Cardiac fibroblast (primary cell): ENCODE data around the gene PNKD.
A peak's percentile ranks its signal among the peaks of the same experiment; 100 is the strongest.

Experiments
- DNase-seq, 2 donors: peaks; one replicate each; pipeline versions ENCODE4 v3.0.0 to v3.0.0-alpha.2; 2010; ENCODE audit warnings: low read depth in 2 of 2
- H3K4me3 ChIP-seq, 2 donors: replicated peaks in 1 of 2; 1 replicate in 1 of 2; 2 replicates in 1 of 2; pipeline ENCODE4 v1.5.1; 2011; ENCODE audit warnings: low read depth in 2 of 2, low read length in 2 of 2, mild to moderate bottlenecking in 2 of 2, moderate library complexity in 1 of 2
- CTCF ChIP-seq: IDR thresholded peaks from one replicate; pipeline ENCODE4 v1.5.1; 2011; ENCODE audit warnings: low read depth, mild to moderate bottlenecking, low read length, inconsistent platforms

Gene PNKD

GRCh38 chr2:218229239-218229638 is 41.1 kb upstream of the PNKD start:
- no peak overlapping the region for H3K4me3 ChIP-seq
- TF ChIP-seq CTCF: no peak
- peak; percentile 86 to 89 for DNase-seq

GRCh38 chr2:218229851-218230250 is 40.5 kb upstream of the PNKD start:
- no peak overlapping the region for H3K4me3 ChIP-seq
- TF ChIP-seq CTCF: no peak
- DNase-seq: peak; percentile 25 to 46

GRCh38 chr2:218230882-218231281 is 39.4 kb upstream of the PNKD start:
- no peak overlapping the region for H3K4me3 ChIP-seq
- TF ChIP-seq CTCF: peak; percentile 43
- peak; percentile 43 to 65 for DNase-seq

- TF ChIP-seq CTCF: no peak
- DNase-seq: no peak
- no peak overlapping the region for H3K4me3 ChIP-seq
These were observed 36.8 kb upstream of the PNKD start for GRCh38 chr2:218233543-218233942.

GRCh38 chr2:218234521-218234920 is 35.8 kb upstream of the PNKD start:
- no peak for TF ChIP-seq CTCF
- DNase-seq: no peak
- H3K4me3 ChIP-seq: no peak overlapping the region

GRCh38 chr2:218235017-218235416 is 35.3 kb upstream of the PNKD start:
- DNase-seq: no peak
- no peak overlapping the region for H3K4me3 ChIP-seq
- no peak for TF ChIP-seq CTCF

GRCh38 chr2:218236829-218237228 is 33.5 kb upstream of the PNKD start:
- H3K4me3 ChIP-seq: no peak overlapping the region
- DNase-seq: no peak
- no peak for TF ChIP-seq CTCF
